GM12864 (cell line): ENCODE data around the gene HNRNPA0.

Source experiments
- DNase-seq: peaks from one replicate; pipeline ENCODE4 v3.0.0-alpha.2; 2011; ENCODE audit warnings: low read depth
- H3K4me3 ChIP-seq: 2 replicates; pipeline ENCODE4 v1.5.1; 2011; ENCODE audit warnings: mild to moderate bottlenecking, low read depth, low read length, control low read depth
- TF ChIP-seq, protein P1 (sequence below): IDR thresholded peaks from 2 replicates; pipeline ENCODE4 v1.5.1; 2011; ENCODE audit warnings: low read depth, mild to moderate bottlenecking, moderate library complexity, low read length, control low read depth, inconsistent platforms; ENCODE audit errors: missing control alignments

The HNRNPA0 gene

GRCh38 chr5:137754188-137754960 lies at the start of gene HNRNPA0:
HNRNPA0 (minus strand) TSS chr5:137754363; CDS start chr5:137754066, 297 bp downstream.
- DNase-seq: peak; percentile 94
- TF ChIP-seq, protein P1, sequence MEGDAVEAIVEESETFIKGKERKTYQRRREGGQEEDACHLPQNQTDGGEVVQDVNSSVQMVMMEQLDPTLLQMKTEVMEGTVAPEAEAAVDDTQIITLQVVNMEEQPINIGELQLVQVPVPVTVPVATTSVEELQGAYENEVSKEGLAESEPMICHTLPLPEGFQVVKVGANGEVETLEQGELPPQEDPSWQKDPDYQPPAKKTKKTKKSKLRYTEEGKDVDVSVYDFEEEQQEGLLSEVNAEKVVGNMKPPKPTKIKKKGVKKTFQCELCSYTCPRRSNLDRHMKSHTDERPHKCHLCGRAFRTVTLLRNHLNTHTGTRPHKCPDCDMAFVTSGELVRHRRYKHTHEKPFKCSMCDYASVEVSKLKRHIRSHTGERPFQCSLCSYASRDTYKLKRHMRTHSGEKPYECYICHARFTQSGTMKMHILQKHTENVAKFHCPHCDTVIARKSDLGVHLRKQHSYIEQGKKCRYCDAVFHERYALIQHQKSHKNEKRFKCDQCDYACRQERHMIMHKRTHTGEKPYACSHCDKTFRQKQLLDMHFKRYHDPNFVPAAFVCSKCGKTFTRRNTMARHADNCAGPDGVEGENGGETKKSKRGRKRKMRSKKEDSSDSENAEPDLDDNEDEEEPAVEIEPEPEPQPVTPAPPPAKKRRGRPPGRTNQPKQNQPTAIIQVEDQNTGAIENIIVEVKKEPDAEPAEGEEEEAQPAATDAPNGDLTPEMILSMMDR: no peak
- H3K4me3 ChIP-seq: peak within 1 kb of the TSS; percentile 80

- TF ChIP-seq, protein P1: no peak
Observed at GRCh38 chr5:137802282-137803210, 48.4 kb upstream of the HNRNPA0 start.

DNA sequence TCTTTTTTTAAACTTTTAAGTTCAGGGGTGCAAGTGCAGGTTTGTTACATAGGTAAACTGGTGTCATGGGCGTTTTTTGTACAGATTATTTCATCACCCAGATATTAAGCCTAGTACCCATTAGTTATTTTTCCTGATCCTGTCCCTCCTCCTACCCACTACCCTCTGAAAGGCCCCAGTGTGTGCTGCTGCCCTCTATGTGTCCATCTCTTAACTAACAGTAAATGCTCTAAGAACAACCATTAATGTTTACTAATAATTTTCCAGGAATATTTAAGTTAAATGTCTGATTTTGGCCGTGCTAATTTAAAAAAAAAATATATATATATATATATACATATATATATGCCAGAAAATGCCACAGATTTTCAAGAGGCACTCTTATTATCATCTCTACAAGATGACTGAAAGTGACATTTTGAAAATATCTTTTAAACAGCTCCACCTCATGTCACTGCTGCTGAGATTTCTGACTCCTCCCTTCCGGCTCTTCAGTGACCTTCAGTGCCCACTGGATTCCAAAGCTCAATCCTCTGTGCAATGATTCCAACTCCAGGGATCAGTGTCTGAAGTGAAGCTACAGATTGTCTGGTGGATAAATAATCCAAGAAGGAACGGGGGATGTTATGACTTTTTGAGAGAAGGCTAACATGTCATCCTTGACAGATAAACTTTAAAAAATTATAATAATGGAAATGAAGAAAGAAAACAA lies 46.7 kb upstream of the HNRNPA0 start:
- DNase-seq: no peak
- no peak overlapping the region for H3K4me3 ChIP-seq
- TF ChIP-seq, protein P1: no peak

More at GRCh38 chr5:137802282-137803210, 48.4 kb upstream of the HNRNPA0 start:
- H3K4me3 ChIP-seq: no peak overlapping the region
- DNase-seq: no peak

DNA sequence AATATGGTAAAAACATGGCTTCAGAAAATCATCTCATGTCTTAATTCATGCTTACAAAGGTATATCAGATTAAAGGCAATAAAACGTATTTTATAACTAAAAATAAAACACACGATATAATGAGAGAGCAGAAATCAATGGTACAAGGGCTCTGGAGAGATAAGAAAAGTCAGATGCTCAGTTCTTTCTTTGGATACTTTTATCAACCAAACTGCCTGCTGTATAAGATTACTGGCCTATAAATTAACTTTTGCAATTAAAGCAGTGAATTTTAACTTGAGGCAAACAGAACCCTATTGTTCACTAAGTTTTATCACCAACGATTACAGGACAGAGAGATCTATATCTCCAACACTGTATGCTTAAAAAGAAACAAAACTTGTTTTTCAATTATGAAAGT lies 42.1 kb upstream of the HNRNPA0 start:
- H3K4me3 ChIP-seq: no peak overlapping the region
- DNase-seq: no peak
- TF ChIP-seq, protein P1: no peak

DNA sequence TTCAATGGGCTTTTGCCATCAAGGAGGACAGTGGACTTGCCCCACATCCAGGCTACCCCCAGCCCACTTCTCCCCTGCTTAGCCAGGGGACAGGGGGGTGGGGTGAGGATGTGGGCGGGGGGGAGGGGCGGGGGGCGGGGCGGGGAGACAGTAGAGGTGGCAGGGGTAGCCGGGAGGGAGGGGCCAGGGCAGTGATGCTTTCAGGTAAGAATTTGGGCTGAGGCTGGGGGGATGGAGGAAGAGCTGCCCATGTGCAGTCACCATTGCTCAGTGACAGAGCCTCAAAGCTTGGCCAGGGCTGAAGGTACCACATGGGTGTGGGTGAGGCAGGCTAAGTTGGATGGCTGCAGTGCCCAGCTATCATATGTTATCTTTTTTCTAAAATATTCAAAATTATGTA lies 40.7 kb upstream of the HNRNPA0 start:
- DNase-seq: no peak
- TF ChIP-seq, protein P1: no peak
- no peak overlapping the region for H3K4me3 ChIP-seq

- TF ChIP-seq, protein P1: no peak
- no peak overlapping the region for H3K4me3 ChIP-seq
- no peak for DNase-seq
Observed at GRCh38 chr5:137792303-137792702, 38.1 kb upstream of the HNRNPA0 start.
